LNCAP (cell line): ENCODE measurements around the gene SCN9A.

Experiments
- TF ChIP-seq, protein P1 (sequence below): fragments of 450-650 bp; IDR thresholded peaks from 2 replicates; pipeline ENCODE4 v1.5.1; 2017; ENCODE audit warnings: mild to moderate bottlenecking

The SCN9A gene

DNA sequence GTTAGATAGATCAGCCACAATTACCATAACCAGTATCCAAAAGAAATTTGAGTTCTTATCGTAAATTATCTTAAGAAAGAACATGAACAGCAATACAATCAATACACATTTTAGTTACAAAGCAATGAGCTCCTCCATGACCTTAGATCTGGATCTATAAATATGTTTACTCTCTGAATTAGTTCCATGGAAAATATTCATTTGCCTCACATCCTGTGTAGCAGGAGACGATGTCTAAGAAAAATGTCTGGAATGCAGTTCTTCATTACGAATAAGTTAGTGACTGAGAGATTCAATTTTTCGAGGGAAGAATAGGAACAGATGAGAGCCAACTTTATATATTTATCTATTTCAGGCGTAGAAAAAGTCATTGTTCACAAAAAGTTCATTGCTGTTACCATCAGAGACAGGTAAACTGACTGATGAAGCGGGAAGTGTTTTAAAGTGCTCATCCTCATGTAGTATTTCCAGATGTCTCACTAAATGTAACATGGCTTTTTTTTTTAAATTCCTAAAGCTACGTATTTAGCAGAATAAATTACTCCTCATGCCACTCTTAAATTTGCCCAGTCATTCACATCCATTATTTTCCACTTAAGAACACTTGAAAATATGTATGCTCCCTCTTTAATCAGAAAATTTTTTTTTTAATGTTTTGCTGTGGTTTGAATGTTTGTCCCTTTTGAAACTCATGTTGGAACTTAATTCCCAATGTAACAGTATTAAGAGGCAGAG, 141.5 kb downstream of the SCN9A start:
- TF ChIP-seq, protein P1, sequence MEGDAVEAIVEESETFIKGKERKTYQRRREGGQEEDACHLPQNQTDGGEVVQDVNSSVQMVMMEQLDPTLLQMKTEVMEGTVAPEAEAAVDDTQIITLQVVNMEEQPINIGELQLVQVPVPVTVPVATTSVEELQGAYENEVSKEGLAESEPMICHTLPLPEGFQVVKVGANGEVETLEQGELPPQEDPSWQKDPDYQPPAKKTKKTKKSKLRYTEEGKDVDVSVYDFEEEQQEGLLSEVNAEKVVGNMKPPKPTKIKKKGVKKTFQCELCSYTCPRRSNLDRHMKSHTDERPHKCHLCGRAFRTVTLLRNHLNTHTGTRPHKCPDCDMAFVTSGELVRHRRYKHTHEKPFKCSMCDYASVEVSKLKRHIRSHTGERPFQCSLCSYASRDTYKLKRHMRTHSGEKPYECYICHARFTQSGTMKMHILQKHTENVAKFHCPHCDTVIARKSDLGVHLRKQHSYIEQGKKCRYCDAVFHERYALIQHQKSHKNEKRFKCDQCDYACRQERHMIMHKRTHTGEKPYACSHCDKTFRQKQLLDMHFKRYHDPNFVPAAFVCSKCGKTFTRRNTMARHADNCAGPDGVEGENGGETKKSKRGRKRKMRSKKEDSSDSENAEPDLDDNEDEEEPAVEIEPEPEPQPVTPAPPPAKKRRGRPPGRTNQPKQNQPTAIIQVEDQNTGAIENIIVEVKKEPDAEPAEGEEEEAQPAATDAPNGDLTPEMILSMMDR, result no peak

DNA sequence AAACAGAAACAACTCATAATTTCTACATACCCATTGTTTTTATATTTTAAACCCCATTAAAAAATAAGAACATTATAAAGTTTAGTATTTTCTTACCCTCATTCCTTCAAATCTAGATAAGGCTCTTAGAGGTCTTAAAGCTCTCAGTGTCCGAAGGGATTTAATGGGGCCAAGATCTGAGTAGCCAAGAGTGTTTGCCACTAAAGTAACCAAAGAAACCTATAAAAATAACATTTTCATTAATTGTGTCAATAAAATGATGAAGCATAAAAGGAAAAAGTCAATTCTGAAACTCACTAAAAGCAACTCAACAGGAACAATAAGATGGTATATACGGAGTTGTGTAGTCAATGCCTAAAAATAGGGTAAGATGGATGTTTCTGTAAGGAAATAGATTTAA, 142.5 kb downstream of the SCN9A start:
- TF ChIP-seq, protein P1, result no peak

DNA sequence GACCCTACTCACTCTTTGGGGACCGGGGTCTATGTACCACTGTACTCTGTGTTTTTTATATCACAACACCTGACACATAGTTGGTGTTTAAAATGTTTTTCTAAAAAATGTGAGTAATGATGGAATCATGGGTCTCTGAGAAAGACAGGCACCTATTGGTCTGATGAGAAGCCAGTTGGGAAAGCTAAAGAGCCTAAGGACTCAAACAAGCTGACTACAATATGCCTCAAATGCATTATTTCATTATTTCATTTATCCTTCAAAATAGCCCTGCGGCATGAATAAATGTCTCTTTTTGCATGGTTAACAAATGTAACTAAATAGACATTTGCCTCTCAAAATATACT, 145.0 kb downstream of the SCN9A start:
- TF ChIP-seq, protein P1, result no peak

DNA sequence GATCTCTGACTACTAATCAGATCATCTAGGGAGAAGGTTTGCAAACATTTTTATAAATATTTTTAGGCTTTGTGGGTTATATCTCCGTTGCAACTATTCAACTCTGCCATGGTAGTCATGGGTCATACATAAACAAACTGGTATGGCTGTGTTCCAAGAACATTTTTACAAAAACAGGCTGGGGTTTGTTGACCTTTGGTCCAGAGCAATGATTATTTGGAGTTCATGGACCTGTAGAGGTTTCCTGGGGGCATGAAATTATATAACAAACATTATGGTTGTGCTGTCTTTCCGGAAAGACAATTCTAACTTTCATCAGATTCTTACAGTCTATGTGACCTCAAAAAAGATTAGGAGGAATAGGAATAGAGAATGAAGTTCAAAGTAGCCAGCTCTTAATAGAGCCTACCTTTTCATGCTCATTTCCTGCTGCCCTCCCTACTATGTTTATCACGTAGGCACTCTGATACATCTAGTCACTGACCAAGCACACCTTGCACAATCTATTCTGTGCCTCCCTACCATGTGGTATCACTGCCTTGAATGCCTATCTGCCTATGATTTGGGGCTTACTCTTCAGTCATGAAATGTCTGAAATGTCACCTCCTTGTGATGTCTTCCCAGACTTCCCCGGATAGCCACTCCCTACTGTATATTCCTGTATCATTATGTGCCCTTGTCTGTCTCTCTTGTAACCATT, 145.6 kb downstream of the SCN9A start:
- TF ChIP-seq, protein P1, result no peak

DNA sequence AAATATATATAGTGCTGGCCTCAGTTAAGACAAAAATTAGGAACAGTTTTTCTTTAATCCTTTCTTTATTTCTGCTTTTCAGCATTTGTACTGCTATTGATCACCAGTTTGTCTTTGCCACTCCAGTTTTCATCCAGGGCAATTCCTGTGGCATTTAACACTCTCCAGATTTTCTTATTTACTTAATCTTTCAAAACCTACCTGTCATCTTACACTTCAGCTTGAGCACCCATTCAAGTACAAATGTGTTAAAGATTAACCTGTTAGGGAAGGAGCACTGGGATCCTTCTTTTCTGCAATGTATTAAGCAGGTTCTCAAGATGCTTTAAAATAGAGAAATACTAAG, 146.1 kb downstream of the SCN9A start:
- TF ChIP-seq, protein P1, result no peak

DNA sequence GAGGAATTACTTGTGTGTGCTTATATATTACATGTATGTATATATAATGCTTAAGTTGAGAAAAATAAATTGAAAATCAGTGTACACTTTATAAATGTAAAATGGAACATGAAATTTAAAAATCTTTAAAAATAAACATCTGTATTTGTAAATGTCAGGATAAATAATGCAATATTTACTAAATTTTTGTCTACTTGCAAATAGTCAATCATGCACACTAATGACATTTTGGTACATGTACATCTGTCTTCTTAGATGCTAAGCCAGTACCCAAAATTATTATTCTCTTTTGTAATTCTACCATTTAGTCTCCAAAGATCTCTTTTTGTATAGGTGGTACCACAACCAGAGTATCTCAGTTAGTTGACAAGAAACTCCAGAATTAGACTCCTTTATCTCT, 151.5 kb downstream of the SCN9A start:
- TF ChIP-seq, protein P1, result no peak

DNA sequence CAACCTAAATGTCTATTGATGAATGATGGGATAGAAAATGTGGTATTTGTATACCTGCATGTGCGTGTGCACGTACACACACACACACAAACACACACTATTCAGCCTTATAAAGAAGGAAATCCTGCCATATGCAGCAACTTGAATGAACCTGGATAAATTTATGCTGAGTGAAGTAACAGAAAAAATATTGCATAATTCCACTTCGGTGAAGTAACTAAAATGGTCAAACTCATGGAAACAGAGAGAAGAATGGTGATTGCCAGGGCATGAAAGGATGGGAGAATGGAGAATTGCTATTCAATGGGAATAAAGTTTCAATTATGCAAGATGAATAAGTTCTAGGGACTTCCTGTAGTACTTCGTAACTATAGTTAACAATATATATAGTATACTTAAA, 152.4 kb downstream of the SCN9A start:
- TF ChIP-seq, protein P1, result no peak
